HPDE6-E6E7 (cell line): ENCODE measurements around the gene CACNG3.
"Not testable (repeated sequence)": the region's sequence is repeated elsewhere in the genome, so short reads cannot be mapped to it uniquely, and the experiment has no call there.

Source experiments
- DNase-seq: peaks from one replicate; pipeline ENCODE4 v3.0.0; 2011; ENCODE audit warnings: missing footprints; ENCODE audit errors: extremely low spot score

CACNG3 gene

GRCh38 chr16:24332582-24333090, 76.5 kb downstream of the CACNG3 start:
- DNase-seq = no peak

- DNase-seq = no peak
Measured at GRCh38 chr16:24336491-24336890, 80.4 kb downstream of the CACNG3 start.

GRCh38 chr16:24337013-24337412, 80.9 kb downstream of the CACNG3 start:
- no peak for DNase-seq

- not testable (repeated sequence) for DNase-seq
Measured at GRCh38 chr16:24343829-24344228, 87.7 kb downstream of the CACNG3 start.

- no peak for DNase-seq
Measured at GRCh38 chr16:24344784-24345183, 88.6 kb downstream of the CACNG3 start.

GRCh38 chr16:24345704-24346103, 89.6 kb downstream of the CACNG3 start:
- no peak for DNase-seq

- DNase-seq = no peak
Measured at GRCh38 chr16:24346734-24347133, 90.6 kb downstream of the CACNG3 start.

GRCh38 chr16:24347556-24347955, 91.4 kb downstream of the CACNG3 start:
- no peak for DNase-seq

- DNase-seq = no peak
Measured at GRCh38 chr16:24348545-24349290, 92.6 kb downstream of the CACNG3 start.

- DNase-seq = no peak
Measured at GRCh38 chr16:24349320-24349719, 93.2 kb downstream of the CACNG3 start.

- DNase-seq = no peak
Measured at GRCh38 chr16:24352746-24353145, 96.6 kb downstream of the CACNG3 start.

- DNase-seq = no peak
Measured at GRCh38 chr16:24353622-24354021, 97.5 kb downstream of the CACNG3 start.

- no peak for DNase-seq
Measured at GRCh38 chr16:24357511-24357910, 101.4 kb downstream of the CACNG3 start.

- DNase-seq = no peak
Measured at GRCh38 chr16:24358117-24358516, 102.0 kb downstream of the CACNG3 start.

- DNase-seq = no peak
Measured at GRCh38 chr16:24359490-24359889, 103.4 kb downstream of the CACNG3 start.

GRCh38 chr16:24360936-24361335, 104.8 kb downstream of the CACNG3 start:
- no peak for DNase-seq

GRCh38 chr16:24364596-24364995, 108.5 kb downstream of the CACNG3 start:
- DNase-seq = no peak

GRCh38 chr16:24367186-24367710, 111.1 kb downstream of the CACNG3 start:
- no peak for DNase-seq

GRCh38 chr16:24372824-24373223, 116.7 kb downstream of the CACNG3 start:
- DNase-seq = no peak

- DNase-seq = no peak
Measured at GRCh38 chr16:24378999-24379398, 122.9 kb downstream of the CACNG3 start.

GRCh38 chr16:24381470-24382118, 125.5 kb downstream of the CACNG3 start:
- DNase-seq = no peak

GRCh38 chr16:24382762-24383407, 126.8 kb downstream of the CACNG3 start:
- DNase-seq = no peak
